Measurements from ENCODE around the gene SRGAP3.

DNA sequence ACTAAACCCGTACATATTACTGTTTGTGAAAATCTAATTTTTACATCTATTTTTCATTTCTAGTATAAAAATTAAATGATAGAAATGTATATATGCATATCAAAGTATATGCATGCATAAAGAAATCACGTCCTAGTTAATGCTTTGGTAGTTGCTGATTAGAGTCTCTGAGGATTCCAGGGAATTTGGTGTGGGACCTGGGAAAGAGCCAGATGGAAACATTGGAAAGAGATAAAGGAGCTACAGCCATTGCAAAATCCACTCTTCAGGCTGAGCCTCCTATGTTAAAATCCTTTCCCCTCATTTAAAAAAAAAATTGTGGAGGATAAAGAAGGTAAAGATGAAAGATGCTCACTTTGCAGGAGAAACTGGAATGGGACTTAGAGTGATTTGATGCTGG, 134.1 kb downstream of the SRGAP3 start:
- TF ChIP-seq, protein P1, sequence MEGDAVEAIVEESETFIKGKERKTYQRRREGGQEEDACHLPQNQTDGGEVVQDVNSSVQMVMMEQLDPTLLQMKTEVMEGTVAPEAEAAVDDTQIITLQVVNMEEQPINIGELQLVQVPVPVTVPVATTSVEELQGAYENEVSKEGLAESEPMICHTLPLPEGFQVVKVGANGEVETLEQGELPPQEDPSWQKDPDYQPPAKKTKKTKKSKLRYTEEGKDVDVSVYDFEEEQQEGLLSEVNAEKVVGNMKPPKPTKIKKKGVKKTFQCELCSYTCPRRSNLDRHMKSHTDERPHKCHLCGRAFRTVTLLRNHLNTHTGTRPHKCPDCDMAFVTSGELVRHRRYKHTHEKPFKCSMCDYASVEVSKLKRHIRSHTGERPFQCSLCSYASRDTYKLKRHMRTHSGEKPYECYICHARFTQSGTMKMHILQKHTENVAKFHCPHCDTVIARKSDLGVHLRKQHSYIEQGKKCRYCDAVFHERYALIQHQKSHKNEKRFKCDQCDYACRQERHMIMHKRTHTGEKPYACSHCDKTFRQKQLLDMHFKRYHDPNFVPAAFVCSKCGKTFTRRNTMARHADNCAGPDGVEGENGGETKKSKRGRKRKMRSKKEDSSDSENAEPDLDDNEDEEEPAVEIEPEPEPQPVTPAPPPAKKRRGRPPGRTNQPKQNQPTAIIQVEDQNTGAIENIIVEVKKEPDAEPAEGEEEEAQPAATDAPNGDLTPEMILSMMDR (IDR thresholded peaks at IDR 0.05), result no peak
- TF ChIP-seq POLR2AphosphoS5 (IDR thresholded peaks at IDR 0.05), result no peak
- no peak for TF ChIP-seq POLR2A (IDR thresholded peaks at IDR 0.05)
